IPS-20b (cell line): ENCODE measurements around the gene FAM177B.

ENCODE experiments used
- H3K27ac ChIP-seq: one replicate; pipeline ENCODE4 v1.5.1; 2013; ENCODE audit warnings: low read length
- H3K27me3 ChIP-seq: 2 replicates; pipeline ENCODE4 v1.6.1; 2013; ENCODE audit warnings: mild to moderate bottlenecking, low read length, inconsistent platforms; ENCODE audit not compliant: insufficient read depth
- H3K36me3 ChIP-seq: 2 replicates; pipeline ENCODE4 v1.6.1; 2013; ENCODE audit warnings: low read depth, mild to moderate bottlenecking, inconsistent platforms, low read length, moderate library complexity; ENCODE audit not compliant: insufficient read depth
- H3K4me1 ChIP-seq: 2 replicates; pipeline ENCODE4 v1.6.1; 2013; ENCODE audit warnings: mild to moderate bottlenecking, control low read depth, inconsistent platforms, low read length, moderate library complexity; ENCODE audit not compliant: insufficient read depth
- H3K4me3 ChIP-seq: 2 replicates; pipeline ENCODE4 v1.5.1; 2013; ENCODE audit warnings: mild to moderate bottlenecking, low read length, inconsistent platforms
- H3K9ac ChIP-seq: 2 replicates; pipeline ENCODE4 v1.6.1; 2013; ENCODE audit warnings: low read depth, mild to moderate bottlenecking, inconsistent platforms, low read length, moderate library complexity
- H3K9me3 ChIP-seq: 2 replicates; pipeline ENCODE4 v1.6.1; 2013; ENCODE audit warnings: mild to moderate bottlenecking, low read depth, low read length, inconsistent platforms; ENCODE audit not compliant: insufficient read depth

Gene FAM177B

GRCh38 chr1:222736972-222737371 is at the start of gene FAM177B:
TSS of gene FAM177B (plus strand) at chr1:222737202. CDS start at chr1:222746546, 9,344 bp downstream.
- no peaks in the 10 kb centered on the region for H3K27me3 ChIP-seq
- H3K9me3 ChIP-seq = no peaks in the 10 kb centered on the region
- H3K27ac ChIP-seq = no peak within 1 kb of the TSS
- H3K4me1 ChIP-seq = peaks cover 20% of the 10 kb centered on the region; the same call in 1 of the 2 replicates
- peak within 1 kb of the TSS; percentile 37 for H3K4me3 ChIP-seq
- peaks cover 31% of the 10 kb centered on the region for H3K36me3 ChIP-seq
- H3K9ac ChIP-seq = peak within 1 kb of the TSS; percentile 13; the same call in 1 of the 2 replicates

GRCh38 chr1:222691016-222691415 is 46.0 kb upstream of the FAM177B start:
- no peaks in the 10 kb centered on the region for H3K27me3 ChIP-seq
- H3K9ac ChIP-seq = no peak overlapping the region
- no peaks in the 10 kb centered on the region for H3K4me1 ChIP-seq
- H3K4me3 ChIP-seq = no peak overlapping the region
- H3K36me3 ChIP-seq = peaks cover 31% of the 10 kb centered on the region
- H3K9me3 ChIP-seq = no peaks in the 10 kb centered on the region
- no peak overlapping the region for H3K27ac ChIP-seq

GRCh38 chr1:222694927-222695326 is 42.1 kb upstream of the FAM177B start:
- H3K27ac ChIP-seq = no peak overlapping the region
- H3K9ac ChIP-seq = no peak overlapping the region
- no peaks in the 10 kb centered on the region for H3K27me3 ChIP-seq
- H3K9me3 ChIP-seq = no peaks in the 10 kb centered on the region
- H3K4me3 ChIP-seq = no peak overlapping the region
- peaks cover 30% of the 10 kb centered on the region for H3K36me3 ChIP-seq
- H3K4me1 ChIP-seq = no peaks in the 10 kb centered on the region

- H3K27me3 ChIP-seq = no peaks in the 10 kb centered on the region
- no peak overlapping the region for H3K27ac ChIP-seq
- H3K4me1 ChIP-seq = no peaks in the 10 kb centered on the region
- peaks cover 42% of the 10 kb centered on the region for H3K36me3 ChIP-seq
- H3K4me3 ChIP-seq = no peak overlapping the region
- H3K9me3 ChIP-seq = no peaks in the 10 kb centered on the region
- H3K9ac ChIP-seq = no peak overlapping the region
These were observed 40.3 kb upstream of the FAM177B start for GRCh38 chr1:222696741-222697140.

- H3K36me3 ChIP-seq = peaks cover 40% of the 10 kb centered on the region
- no peak overlapping the region for H3K9ac ChIP-seq
- H3K4me1 ChIP-seq = no peaks in the 10 kb centered on the region
These were observed 39.8 kb upstream of the FAM177B start for GRCh38 chr1:222697203-222697602.

GRCh38 chr1:222697826-222698225 is 39.2 kb upstream of the FAM177B start:
- H3K9me3 ChIP-seq = no peaks in the 10 kb centered on the region
- H3K4me1 ChIP-seq = no peaks in the 10 kb centered on the region
- no peak overlapping the region for H3K9ac ChIP-seq
- peaks cover 40% of the 10 kb centered on the region for H3K36me3 ChIP-seq
- no peaks in the 10 kb centered on the region for H3K27me3 ChIP-seq
- no peak overlapping the region for H3K4me3 ChIP-seq
- no peak overlapping the region for H3K27ac ChIP-seq

More at GRCh38 chr1:222697203-222697602, 39.8 kb upstream of the FAM177B start:
- no peak overlapping the region for H3K27ac ChIP-seq
- no peaks in the 10 kb centered on the region for H3K9me3 ChIP-seq
- no peak overlapping the region for H3K4me3 ChIP-seq
- H3K27me3 ChIP-seq = no peaks in the 10 kb centered on the region

- H3K4me1 ChIP-seq = no peaks in the 10 kb centered on the region
- H3K9ac ChIP-seq = no peak overlapping the region
- H3K9me3 ChIP-seq = no peaks in the 10 kb centered on the region
- no peak overlapping the region for H3K27ac ChIP-seq
- peaks cover 34% of the 10 kb centered on the region for H3K36me3 ChIP-seq
- no peak overlapping the region for H3K4me3 ChIP-seq
- no peaks in the 10 kb centered on the region for H3K27me3 ChIP-seq
These were observed 34.8 kb upstream of the FAM177B start for GRCh38 chr1:222702210-222702609.

GRCh38 chr1:222704260-222704659 is 32.7 kb upstream of the FAM177B start:
- Histone ChIP-seq H3K9ac (no peak overlapping the region), H3K36me3 (peaks cover 27% of the 10 kb centered on the region), H3K4me1 (no peaks in the 10 kb centered on the region), H3K9me3 (no peaks in the 10 kb centered on the region), H3K27me3 (no peaks in the 10 kb centered on the region), H3K27ac (no peak overlapping the region), H3K4me3 (no peak overlapping the region)

GRCh38 chr1:222706815-222707214 is 30.2 kb upstream of the FAM177B start:
- Histone ChIP-seq H3K9me3 (no peaks in the 10 kb centered on the region), H3K4me1 (peaks cover 8% of the 10 kb centered on the region; the same call in 1 of the 2 replicates), H3K4me3 (no peak overlapping the region), H3K36me3 (peaks cover 14% of the 10 kb centered on the region), H3K27ac (no peak overlapping the region), H3K27me3 (no peaks in the 10 kb centered on the region), H3K9ac (no peak overlapping the region)

GRCh38 chr1:222709700-222710153 is 27.3 kb upstream of the FAM177B start:
- Histone ChIP-seq H3K36me3 (no peaks in the 10 kb centered on the region), H3K4me3 (peak overlapping the region; percentile 81; the same call in 1 of the 2 replicates), H3K27me3 (no peaks in the 10 kb centered on the region)

GRCh38 chr1:222711319-222712252 is 25.4 kb upstream of the FAM177B start:
- Histone ChIP-seq H3K4me3 (peak overlapping the region; percentile 81), H3K9me3 (no peaks in the 10 kb centered on the region), H3K36me3 (peaks cover 5% of the 10 kb centered on the region; the same call in 1 of the 2 replicates), H3K27me3 (no peaks in the 10 kb centered on the region), H3K27ac (peak overlapping the region; percentile 50), H3K4me1 (peaks cover 8% of the 10 kb centered on the region; the same call in 1 of the 2 replicates), H3K9ac (peak overlapping the region; percentile 82)

More at GRCh38 chr1:222709700-222710153, 27.3 kb upstream of the FAM177B start:
- Histone ChIP-seq H3K27ac (no peak overlapping the region), H3K9ac (no peak overlapping the region), H3K9me3 (no peaks in the 10 kb centered on the region), H3K4me1 (peaks cover 8% of the 10 kb centered on the region; the same call in 1 of the 2 replicates)
